ENCODE measurements around the gene SLC5A6. TPM values are rescaled to one million over a fixed set of nuclear protein-coding genes. Genes with fewer than 3 reads are reported as not detected.

Gene SLC5A6
- total RNA-seq, 4 donors from 2014 or later, result 22.8 to 58.3 (median 41.0) TPM

- in situ Hi-C loops (cut with MboI; ENCODE audit: low pct_ligation_motif_present in 1 of 4, low pct_unique_long_range_greater_than_20kb in 1 of 4, low sequenced_read_pairs in 3 of 4) (no loop called here), intact Hi-C loops (cut with DNase I; ENCODE audit: low total_unique reads) (no loop called here)
- DNase-seq, result peak; percentile 58
- Histone ChIP-seq H3K9me3 (no peaks in the 10 kb centered on the region), H3K4me3 (no peak overlapping the region), H3K27me3 (peaks cover 40% of the 10 kb centered on the region), H3K27ac (no peak overlapping the region), H3K36me3 (no peaks in the 10 kb centered on the region), H3K4me1 (peaks cover 0 to 9% (median 2%) of the 10 kb centered on the region in 4 donors)
- no peak for TF ChIP-seq POLR2AphosphoS5 (IDR thresholded peaks at IDR 0.05)
- no peak for TF ChIP-seq EP300 (IDR thresholded peaks at IDR 0.05; ENCODE audit: low read depth)
- TF ChIP-seq, protein P1, sequence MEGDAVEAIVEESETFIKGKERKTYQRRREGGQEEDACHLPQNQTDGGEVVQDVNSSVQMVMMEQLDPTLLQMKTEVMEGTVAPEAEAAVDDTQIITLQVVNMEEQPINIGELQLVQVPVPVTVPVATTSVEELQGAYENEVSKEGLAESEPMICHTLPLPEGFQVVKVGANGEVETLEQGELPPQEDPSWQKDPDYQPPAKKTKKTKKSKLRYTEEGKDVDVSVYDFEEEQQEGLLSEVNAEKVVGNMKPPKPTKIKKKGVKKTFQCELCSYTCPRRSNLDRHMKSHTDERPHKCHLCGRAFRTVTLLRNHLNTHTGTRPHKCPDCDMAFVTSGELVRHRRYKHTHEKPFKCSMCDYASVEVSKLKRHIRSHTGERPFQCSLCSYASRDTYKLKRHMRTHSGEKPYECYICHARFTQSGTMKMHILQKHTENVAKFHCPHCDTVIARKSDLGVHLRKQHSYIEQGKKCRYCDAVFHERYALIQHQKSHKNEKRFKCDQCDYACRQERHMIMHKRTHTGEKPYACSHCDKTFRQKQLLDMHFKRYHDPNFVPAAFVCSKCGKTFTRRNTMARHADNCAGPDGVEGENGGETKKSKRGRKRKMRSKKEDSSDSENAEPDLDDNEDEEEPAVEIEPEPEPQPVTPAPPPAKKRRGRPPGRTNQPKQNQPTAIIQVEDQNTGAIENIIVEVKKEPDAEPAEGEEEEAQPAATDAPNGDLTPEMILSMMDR (IDR thresholded peaks at IDR 0.05), result peak; percentile 33 to 53 (median 49)
- TF ChIP-seq POLR2A (IDR thresholded peaks at IDR 0.05), result no peak
- 22% methylated on average over 14 of the region's 22 CpGs; no CpG with 5 or more reads in 1 of the 2 donors for WGBS, 2 donors (ENCODE audit: low coverage in 1 of 2)
Measured at GRCh38 chr2:27249891-27250651, 38.0 kb upstream of the SLC5A6 start.

GRCh38 chr2:27249159-27249890, 37.3 kb upstream of the SLC5A6 start:
- Histone ChIP-seq H3K4me3 (no peak overlapping the region), H3K27ac (no peak overlapping the region), H3K9me3 (no peaks in the 10 kb centered on the region), H3K36me3 (no peaks in the 10 kb centered on the region), H3K27me3 (peaks cover 35% of the 10 kb centered on the region), H3K4me1 (peaks cover 0 to 9% (median 2%) of the 10 kb centered on the region in 4 donors)
- intact Hi-C loops (cut with DNase I; ENCODE audit: low total_unique reads) (no loop called here), in situ Hi-C loops (cut with MboI; ENCODE audit: low pct_ligation_motif_present in 1 of 4, low pct_unique_long_range_greater_than_20kb in 1 of 4, low sequenced_read_pairs in 3 of 4) (no loop called here)
- no peak for TF ChIP-seq EP300 (IDR thresholded peaks at IDR 0.05; ENCODE audit: low read depth)
- no peak for TF ChIP-seq POLR2AphosphoS5 (IDR thresholded peaks at IDR 0.05)
- TF ChIP-seq, protein P1 (IDR thresholded peaks at IDR 0.05), result no peak
- no peak for TF ChIP-seq POLR2A (IDR thresholded peaks at IDR 0.05)
- 37 to 44% methylated on average over 3 to 12 of the region's 12 CpGs for WGBS, 2 donors (ENCODE audit: low coverage in 1 of 2)
- DNase-seq, result no peak

DNA sequence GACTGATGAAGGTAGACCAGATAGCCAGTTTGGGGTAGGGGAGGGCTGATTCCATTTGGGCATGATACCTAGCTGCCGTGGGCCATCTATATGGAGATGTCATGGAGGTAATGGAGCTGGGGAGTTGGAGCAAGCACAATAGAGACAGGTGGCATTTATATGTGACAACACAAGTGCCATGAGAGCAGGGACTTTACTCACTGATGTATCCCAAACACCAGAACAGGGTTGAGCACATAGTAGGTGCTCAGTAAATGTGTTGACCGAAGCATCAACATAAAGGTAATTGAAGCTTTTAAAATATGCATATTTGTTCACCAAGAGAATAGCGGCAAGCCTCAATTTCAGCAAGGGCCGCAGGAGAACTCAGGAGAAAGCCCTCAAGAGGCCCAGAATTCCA, 35.8 kb upstream of the SLC5A6 start:
- no peak for TF ChIP-seq POLR2AphosphoS5 (IDR thresholded peaks at IDR 0.05)
- TF ChIP-seq, protein P1 (IDR thresholded peaks at IDR 0.05), result no peak
- no peak for TF ChIP-seq POLR2A (IDR thresholded peaks at IDR 0.05)
- no peak for TF ChIP-seq EP300 (IDR thresholded peaks at IDR 0.05; ENCODE audit: low read depth)
- Histone ChIP-seq H3K27ac (no peak overlapping the region), H3K36me3 (peaks cover 0 to 4% (median 0%) of the 10 kb centered on the region in 4 donors), H3K4me3 (no peak overlapping the region), H3K9me3 (no peaks in the 10 kb centered on the region), H3K4me1 (peaks cover 0 to 9% (median 2%) of the 10 kb centered on the region in 4 donors), H3K27me3 (peaks cover 23% of the 10 kb centered on the region)
- DNase-seq, result no peak
- in situ Hi-C loops (cut with MboI; ENCODE audit: low pct_ligation_motif_present in 1 of 4, low pct_unique_long_range_greater_than_20kb in 1 of 4, low sequenced_read_pairs in 3 of 4), result no loop called here
- intact Hi-C loops (cut with DNase I; ENCODE audit: low total_unique reads), result no loop called here
- 84 to 100% methylated on average over 1 to 4 of the region's 4 CpGs for WGBS, 2 donors (ENCODE audit: low coverage in 1 of 2)

DNA sequence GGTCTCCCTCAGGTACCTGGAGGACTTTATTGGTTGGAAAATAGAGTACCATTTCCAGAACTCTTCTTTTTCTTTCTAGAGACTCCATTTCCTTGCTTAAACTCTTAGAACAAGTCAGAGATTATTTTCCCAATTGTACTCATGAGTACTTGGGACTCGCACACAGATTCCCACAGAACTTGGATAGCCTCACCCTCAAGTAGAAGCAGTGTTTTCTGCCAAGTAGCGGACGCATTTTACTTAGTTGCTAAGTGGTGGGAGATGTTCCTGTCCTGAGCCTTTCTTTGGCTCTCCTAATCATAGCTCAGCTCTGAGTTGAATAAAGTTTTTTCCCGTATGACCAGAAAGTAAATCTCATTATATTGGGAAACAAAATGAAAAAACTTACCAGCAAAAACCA, 33.6 kb upstream of the SLC5A6 start:
- Histone ChIP-seq H3K27ac (no peak overlapping the region), H3K36me3 (peaks cover 0 to 5% (median 0%) of the 10 kb centered on the region in 4 donors), H3K4me3 (no peak overlapping the region), H3K4me1 (peaks cover 0 to 9% (median 2%) of the 10 kb centered on the region in 4 donors), H3K27me3 (peaks cover 9% of the 10 kb centered on the region), H3K9me3 (no peaks in the 10 kb centered on the region)
- 82 to 91% methylated on average over 4 of the region's 4 CpGs for WGBS, 2 donors (ENCODE audit: low coverage in 1 of 2)
- DNase-seq, result no peak
- TF ChIP-seq POLR2A (IDR thresholded peaks at IDR 0.05), result no peak
- no peak for TF ChIP-seq EP300 (IDR thresholded peaks at IDR 0.05; ENCODE audit: low read depth)
- TF ChIP-seq, protein P1 (IDR thresholded peaks at IDR 0.05), result no peak
- TF ChIP-seq POLR2AphosphoS5 (IDR thresholded peaks at IDR 0.05), result no peak
- intact Hi-C loops (cut with DNase I; ENCODE audit: low total_unique reads) (no loop called here), in situ Hi-C loops (cut with MboI; ENCODE audit: low pct_ligation_motif_present in 1 of 4, low pct_unique_long_range_greater_than_20kb in 1 of 4, low sequenced_read_pairs in 3 of 4) (no loop called here)

Measured in transverse colon (tissue), 4 donors.